DND-41 (cell line): ENCODE results near the gene ARHGAP6.

Experiments used
- EZH2 ChIP-seq: IDR thresholded peaks from 3 replicates; pipeline ENCODE4 v1.6.1; 2012; ENCODE audit warnings: borderline replicate concordance, low read depth, mild to moderate bottlenecking, moderate library complexity, low read length, inconsistent platforms; ENCODE audit not compliant: severe bottlenecking
- TF ChIP-seq, protein P1 (sequence below): IDR thresholded peaks from 2 replicates; pipeline ENCODE4 v1.5.1; 2012; ENCODE audit warnings: borderline replicate concordance, low read length, moderate library complexity, mild to moderate bottlenecking; ENCODE audit not compliant: poor library complexity, severe bottlenecking; ENCODE audit errors: extremely low read depth

DNA sequence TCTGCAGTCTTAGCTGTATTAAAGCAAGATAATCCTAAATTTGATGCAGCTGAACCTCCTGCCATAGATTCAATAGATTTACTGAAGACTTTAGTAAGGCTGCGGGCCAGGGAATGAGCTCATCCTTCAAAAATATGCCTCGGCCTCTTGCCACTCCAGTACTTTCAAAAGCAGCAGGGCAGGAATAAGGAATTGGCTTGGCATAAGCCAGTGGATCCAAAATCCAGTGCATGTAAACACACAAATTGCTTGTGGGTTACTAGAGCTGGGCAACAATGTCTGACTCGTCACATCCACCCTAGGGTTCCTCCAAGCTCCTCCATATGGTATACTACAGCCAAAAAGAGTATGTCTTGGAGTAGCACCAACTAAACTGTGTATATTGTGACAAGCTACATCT lies 207.6 kb downstream of the ARHGAP6 start:
- TF ChIP-seq, protein P1, sequence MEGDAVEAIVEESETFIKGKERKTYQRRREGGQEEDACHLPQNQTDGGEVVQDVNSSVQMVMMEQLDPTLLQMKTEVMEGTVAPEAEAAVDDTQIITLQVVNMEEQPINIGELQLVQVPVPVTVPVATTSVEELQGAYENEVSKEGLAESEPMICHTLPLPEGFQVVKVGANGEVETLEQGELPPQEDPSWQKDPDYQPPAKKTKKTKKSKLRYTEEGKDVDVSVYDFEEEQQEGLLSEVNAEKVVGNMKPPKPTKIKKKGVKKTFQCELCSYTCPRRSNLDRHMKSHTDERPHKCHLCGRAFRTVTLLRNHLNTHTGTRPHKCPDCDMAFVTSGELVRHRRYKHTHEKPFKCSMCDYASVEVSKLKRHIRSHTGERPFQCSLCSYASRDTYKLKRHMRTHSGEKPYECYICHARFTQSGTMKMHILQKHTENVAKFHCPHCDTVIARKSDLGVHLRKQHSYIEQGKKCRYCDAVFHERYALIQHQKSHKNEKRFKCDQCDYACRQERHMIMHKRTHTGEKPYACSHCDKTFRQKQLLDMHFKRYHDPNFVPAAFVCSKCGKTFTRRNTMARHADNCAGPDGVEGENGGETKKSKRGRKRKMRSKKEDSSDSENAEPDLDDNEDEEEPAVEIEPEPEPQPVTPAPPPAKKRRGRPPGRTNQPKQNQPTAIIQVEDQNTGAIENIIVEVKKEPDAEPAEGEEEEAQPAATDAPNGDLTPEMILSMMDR: no peak
- TF ChIP-seq EZH2: no peak
